ENCODE results near the gene RYK.

RYK gene

DNA sequence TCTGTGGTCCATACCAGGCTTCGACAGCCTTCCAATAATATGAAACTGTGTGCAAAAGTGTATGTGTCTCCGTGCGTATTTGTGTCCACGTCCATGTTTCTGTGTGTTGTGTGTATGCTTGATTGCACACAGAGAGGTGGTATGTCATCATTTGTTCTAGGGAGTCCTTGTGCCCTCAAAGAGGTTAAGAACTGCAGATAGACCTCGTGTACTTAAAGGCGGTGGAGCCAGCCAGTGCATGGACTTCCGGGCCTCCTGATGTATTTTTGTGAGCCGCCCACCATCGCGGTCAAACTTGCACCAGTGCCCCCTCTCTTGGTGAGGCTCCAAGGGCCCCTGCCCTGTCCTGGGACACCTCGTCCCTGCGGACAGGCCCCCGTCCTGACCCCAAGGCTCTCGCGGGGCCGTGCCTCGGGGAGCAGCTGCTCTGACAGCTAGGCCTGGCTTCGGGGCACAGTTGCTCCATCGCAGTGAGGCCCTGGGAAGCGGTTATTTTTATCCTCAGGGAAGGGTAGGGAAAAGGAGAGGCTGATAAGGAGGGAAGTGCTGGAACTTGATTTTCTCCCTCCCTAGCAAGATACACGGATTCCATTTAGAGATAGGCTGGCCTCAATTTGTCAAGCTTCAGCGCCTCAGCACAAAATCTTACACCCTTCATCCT, 1.2 kb upstream of the RYK start:
- Histone ChIP-seq H3K36me3 (no peaks in the 10 kb centered on the region), H3K27me3 (no peaks in the 10 kb centered on the region), H3K4me1 (no peaks in the 10 kb centered on the region; the same call in 1 of the 2 replicates), H3K4me3 (ENCODE audit: low read depth, low read length) (no peak overlapping the region), H3K9me3 (no peaks in the 10 kb centered on the region)
- TF ChIP-seq, protein P1, sequence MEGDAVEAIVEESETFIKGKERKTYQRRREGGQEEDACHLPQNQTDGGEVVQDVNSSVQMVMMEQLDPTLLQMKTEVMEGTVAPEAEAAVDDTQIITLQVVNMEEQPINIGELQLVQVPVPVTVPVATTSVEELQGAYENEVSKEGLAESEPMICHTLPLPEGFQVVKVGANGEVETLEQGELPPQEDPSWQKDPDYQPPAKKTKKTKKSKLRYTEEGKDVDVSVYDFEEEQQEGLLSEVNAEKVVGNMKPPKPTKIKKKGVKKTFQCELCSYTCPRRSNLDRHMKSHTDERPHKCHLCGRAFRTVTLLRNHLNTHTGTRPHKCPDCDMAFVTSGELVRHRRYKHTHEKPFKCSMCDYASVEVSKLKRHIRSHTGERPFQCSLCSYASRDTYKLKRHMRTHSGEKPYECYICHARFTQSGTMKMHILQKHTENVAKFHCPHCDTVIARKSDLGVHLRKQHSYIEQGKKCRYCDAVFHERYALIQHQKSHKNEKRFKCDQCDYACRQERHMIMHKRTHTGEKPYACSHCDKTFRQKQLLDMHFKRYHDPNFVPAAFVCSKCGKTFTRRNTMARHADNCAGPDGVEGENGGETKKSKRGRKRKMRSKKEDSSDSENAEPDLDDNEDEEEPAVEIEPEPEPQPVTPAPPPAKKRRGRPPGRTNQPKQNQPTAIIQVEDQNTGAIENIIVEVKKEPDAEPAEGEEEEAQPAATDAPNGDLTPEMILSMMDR (IDR thresholded peaks at IDR 0.05; ENCODE audit: low read depth, low read length) = no peak
- no peak for DNase-seq

DNA sequence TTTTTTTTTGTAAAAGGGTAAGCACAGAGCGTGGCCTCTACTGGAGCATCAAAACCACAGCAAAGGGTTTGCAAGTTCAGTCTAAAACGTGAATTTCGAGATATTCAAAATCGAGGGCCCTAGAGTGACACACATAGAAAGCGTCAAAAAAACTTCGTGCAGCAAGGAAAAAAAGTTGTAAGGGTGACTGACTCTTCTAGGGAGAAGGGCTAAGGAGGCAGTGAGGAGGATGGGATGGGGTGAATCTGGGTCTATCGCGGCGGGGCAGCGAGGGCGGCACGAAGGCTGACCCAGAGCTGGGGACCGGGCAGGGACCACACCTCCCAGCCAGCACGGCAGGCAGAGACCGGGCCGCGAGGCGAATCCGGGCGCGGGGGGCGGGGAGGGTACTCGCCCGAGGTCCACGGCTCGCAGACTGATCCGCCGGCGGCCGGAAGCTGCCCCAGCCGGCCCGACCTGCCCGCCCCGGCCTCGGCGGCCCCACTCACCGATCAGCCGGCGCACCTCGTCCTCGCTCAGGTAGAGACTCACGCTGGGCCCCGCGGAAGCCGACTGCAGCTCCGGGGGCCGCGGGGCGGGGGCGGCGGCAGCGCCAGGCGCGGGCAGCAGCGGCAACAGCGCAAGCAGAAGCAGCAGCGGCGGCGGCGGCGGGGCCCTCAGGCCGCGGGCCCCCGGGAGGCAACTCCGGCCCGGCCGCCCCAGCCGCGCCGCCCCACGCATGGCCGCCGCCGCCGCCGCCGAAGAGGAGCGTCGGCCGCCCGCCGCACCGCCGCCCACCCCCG, 533 bp downstream of the RYK start:
- Histone ChIP-seq H3K4me1 (no peaks in the 10 kb centered on the region; the same call in 1 of the 2 replicates), H3K27me3 (no peaks in the 10 kb centered on the region), H3K4me3 (ENCODE audit: low read depth, low read length) (peak overlapping the region; percentile 71), H3K36me3 (no peaks in the 10 kb centered on the region), H3K9me3 (no peaks in the 10 kb centered on the region)
- peak; percentile 76 for DNase-seq
- TF ChIP-seq, protein P1 (IDR thresholded peaks at IDR 0.05; ENCODE audit: low read depth, low read length) = no peak

DNA sequence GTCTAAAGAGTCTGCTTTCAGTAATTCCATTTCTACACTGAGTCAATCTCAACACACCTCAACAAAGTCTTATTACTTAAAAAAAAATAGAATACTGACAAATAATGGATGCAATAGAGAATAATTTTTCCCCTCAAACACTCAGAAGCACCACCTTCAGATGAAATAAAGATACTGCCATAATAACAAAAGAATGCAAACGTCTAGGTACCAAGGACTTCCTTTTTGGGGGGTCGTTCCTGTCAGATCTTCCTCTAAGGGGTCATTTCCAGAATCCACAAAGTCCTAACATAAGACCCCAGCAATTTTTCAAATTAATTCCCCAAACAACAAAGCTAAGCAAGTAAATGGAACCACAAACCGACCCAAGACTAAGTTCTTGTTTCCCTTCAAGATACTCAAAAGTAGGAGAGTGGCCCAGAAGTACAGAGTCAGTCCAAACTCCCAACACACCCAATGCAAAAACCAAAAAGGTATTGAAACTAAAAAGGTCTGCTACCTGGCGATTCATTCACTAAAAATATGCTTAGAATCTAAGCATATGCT, 1.3 kb downstream of the RYK start:
- peak overlapping the region; percentile 68 for H3K4me3 ChIP-seq (ENCODE audit: low read depth, low read length)
- no peak for DNase-seq
- H3K27me3 ChIP-seq = no peaks in the 10 kb centered on the region
- H3K9me3 ChIP-seq = no peaks in the 10 kb centered on the region
- TF ChIP-seq, protein P1 (IDR thresholded peaks at IDR 0.05; ENCODE audit: low read depth, low read length) = no peak
- H3K4me1 ChIP-seq = no peaks in the 10 kb centered on the region; the same call in 1 of the 2 replicates
- H3K36me3 ChIP-seq = 0 out of 2 replicates have a peak, but pooled peaks cover 2% of the 10 kb centered on the region

DNA sequence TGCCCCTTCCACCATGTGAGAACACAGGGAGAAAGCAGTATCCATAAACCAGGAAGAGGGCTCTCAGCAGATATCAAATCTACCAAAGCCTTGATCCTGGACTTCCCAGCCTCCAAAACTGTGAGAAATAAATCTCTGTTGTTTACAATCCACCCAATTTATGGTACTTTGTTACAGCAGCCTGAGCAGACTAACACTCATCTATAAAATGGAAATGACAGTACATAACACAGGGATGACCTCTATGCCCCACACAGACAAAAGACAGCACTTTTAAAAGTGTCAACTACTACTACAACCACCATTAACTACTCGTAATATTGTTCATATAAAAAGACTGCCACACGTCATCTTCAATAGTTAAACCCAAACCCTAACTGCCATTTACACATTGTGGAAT, 5.7 kb downstream of the RYK start:
- H3K9me3 ChIP-seq = no peaks in the 10 kb centered on the region
- DNase-seq = no peak
- no peaks in the 10 kb centered on the region for H3K27me3 ChIP-seq
- H3K36me3 ChIP-seq = 0 out of 2 replicates have a peak, but pooled peaks cover 2% of the 10 kb centered on the region
- no peaks in the 10 kb centered on the region; the same call in 1 of the 2 replicates for H3K4me1 ChIP-seq
- TF ChIP-seq, protein P1 (IDR thresholded peaks at IDR 0.05; ENCODE audit: low read depth, low read length) = no peak
- H3K4me3 ChIP-seq (ENCODE audit: low read depth, low read length) = no peak overlapping the region

DNA sequence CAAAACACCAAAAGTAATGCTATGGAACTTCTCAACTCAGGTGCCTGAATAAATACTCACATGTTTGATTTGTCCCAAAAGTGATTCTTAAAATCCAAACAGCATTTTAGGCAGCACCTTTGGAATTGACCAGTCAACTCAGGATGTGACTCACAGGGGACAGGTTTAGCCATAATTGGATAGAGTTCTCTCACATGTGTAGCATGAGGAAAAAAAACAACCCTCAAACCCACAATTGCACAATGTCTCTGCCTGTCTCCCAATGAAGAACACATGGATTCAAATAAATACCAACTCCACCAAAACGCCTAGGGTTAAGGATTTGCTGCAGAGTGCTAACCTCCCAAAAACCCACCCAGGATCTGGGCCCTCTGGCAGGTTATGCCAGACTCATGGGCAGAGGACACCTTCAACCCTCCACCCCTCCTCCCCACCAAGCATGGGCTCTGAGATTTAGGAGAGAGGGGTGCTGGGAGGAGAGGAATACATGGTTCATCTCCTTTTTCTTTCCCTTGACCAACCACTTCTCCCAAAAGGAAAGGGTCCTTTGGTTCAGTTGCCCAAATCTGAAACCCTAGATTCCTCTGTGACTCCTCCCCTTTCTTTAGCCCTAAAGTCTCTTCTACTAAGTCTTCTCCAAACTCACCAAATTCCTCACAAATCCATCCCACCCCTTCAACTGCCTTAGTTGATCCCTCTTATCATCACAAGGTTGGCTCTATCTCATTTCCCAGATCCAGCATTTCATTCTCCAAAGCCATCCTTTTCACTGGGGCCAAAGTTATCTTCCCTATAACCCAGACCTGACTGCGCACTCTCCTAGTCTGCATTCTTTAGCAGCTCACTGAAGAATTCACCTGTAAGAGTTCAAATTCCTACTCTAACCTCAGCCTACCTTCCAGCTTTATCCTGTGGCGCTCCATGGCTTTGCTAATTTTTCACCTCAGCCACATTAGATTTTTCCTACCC, 7.7 kb downstream of the RYK start:
- Histone ChIP-seq H3K36me3 (0 out of 2 replicates have a peak, but pooled peaks cover 2% of the 10 kb centered on the region), H3K4me1 (no peaks in the 10 kb centered on the region; the same call in 1 of the 2 replicates), H3K9me3 (no peaks in the 10 kb centered on the region), H3K4me3 (ENCODE audit: low read depth, low read length) (no peak overlapping the region), H3K27me3 (no peaks in the 10 kb centered on the region)
- TF ChIP-seq, protein P1 (IDR thresholded peaks at IDR 0.05; ENCODE audit: low read depth, low read length) = no peak
- DNase-seq = no peak
